HEK293 (cell line): ENCODE data around the gene FSTL3.
A peak's percentile ranks its signal among the peaks of the same experiment; 100 is the strongest.

ENCODE experiments used
- CTCF ChIA-PET: fragments of 350-600 bp; formaldehyde crosslinking; extraction: SDS; loops from one replicate; lab custom pipeline; 2021; ENCODE audit warnings: antibody characterized with exemption; lab: Yijun Ruan, JAX
- POLR2A ChIA-PET: fragments of 300-600 bp; formaldehyde crosslinking; extraction: SDS; loops from one replicate; lab custom pipeline; 2020; ENCODE audit warnings: antibody characterized with exemption, inconsistent platforms; lab: Yijun Ruan, JAX
- H3K27ac ChIP-seq: fragments of 200-500 bp; sonication (Bioruptor generic); 2 replicates; pipeline ENCODE4 v1.5.1; 2014; ENCODE audit warnings: low read depth, low read length, control low read depth, inconsistent platforms; ENCODE audit errors: extremely low read depth
- H3K36me3 ChIP-seq, 2 experiments: fragments of 200-500 bp in 1 of 2; sonication (Bioruptor generic) in 1 of 2; 1 replicate in 1 of 2; 2 replicates in 1 of 2; pipeline ENCODE4 v1.5.1; 2014 to 2017; ENCODE audit warnings: inconsistent platforms in 2 of 2, low read length in 2 of 2; ENCODE audit not compliant: control insufficient read depth in 2 of 2, insufficient read depth in 1 of 2
- H3K4me1 ChIP-seq: fragments of 200-500 bp; sonication (Bioruptor generic); 2 replicates; pipeline ENCODE4 v1.5.1; 2014; ENCODE audit warnings: mild to moderate bottlenecking, low read length, inconsistent platforms; ENCODE audit not compliant: control insufficient read depth, insufficient read depth
- H3K4me3 ChIP-seq: 2 replicates; pipeline ENCODE4 v1.5.1; 2011; ENCODE audit warnings: low read depth, mild to moderate bottlenecking, control low read depth, low read length, moderate library complexity
- H3K9me3 ChIP-seq: fragments of 200-500 bp; sonication (Bioruptor generic); 2 replicates; pipeline ENCODE4 v1.5.1; 2014; ENCODE audit warnings: low read depth, low read length, inconsistent platforms; ENCODE audit not compliant: control insufficient read depth, insufficient read depth
- FEZF1 ChIP-seq: fragments of 450-650 bp; formaldehyde crosslinking; IDR thresholded peaks from 2 replicates; pipeline ENCODE4 v1.5.1; 2016; ENCODE audit warnings: missing biosample characterization, missing genetic modification characterization
- GLIS1 ChIP-seq: fragments of 450-650 bp; formaldehyde crosslinking; IDR thresholded peaks from 2 replicates; pipeline ENCODE4 v1.5.1; 2016; ENCODE audit warnings: missing biosample characterization, missing genetic modification characterization
- KLF1 ChIP-seq: fragments of 450-650 bp; formaldehyde crosslinking; IDR thresholded peaks from 2 replicates; pipeline ENCODE4 v1.5.1; 2016; ENCODE audit warnings: missing biosample characterization, missing genetic modification characterization
- SCRT2 ChIP-seq: fragments of 450-650 bp; formaldehyde crosslinking; IDR thresholded peaks from 2 replicates; pipeline ENCODE4 v1.5.1; 2016; ENCODE audit warnings: missing biosample characterization, missing genetic modification characterization
- SP7 ChIP-seq: fragments of 450-650 bp; formaldehyde crosslinking; IDR thresholded peaks from 2 replicates; pipeline ENCODE4 v1.5.1; 2016; ENCODE audit warnings: missing biosample characterization, missing genetic modification characterization
- TRIM28 ChIP-seq: IDR thresholded peaks from 2 replicates; pipeline ENCODE4 v1.6.1; 2011; ENCODE audit warnings: low read length, control low read depth, borderline replicate concordance
- ZBTB1 ChIP-seq: fragments of 450-650 bp; formaldehyde crosslinking; IDR thresholded peaks from 2 replicates; pipeline ENCODE4 v1.5.1; 2016; ENCODE audit warnings: missing biosample characterization, missing genetic modification characterization
- ZIC2 ChIP-seq: fragments of 450-650 bp; formaldehyde crosslinking; IDR thresholded peaks from 2 replicates; pipeline ENCODE4 v1.5.1; 2016; ENCODE audit warnings: missing biosample characterization, missing genetic modification characterization
- ZNF174 ChIP-seq: fragments of 450-650 bp; formaldehyde crosslinking; IDR thresholded peaks from 2 replicates; pipeline ENCODE4 v1.5.0; 2017; ENCODE audit warnings: missing biosample characterization, mild to moderate bottlenecking, missing genetic modification characterization
- ZNF561 ChIP-seq: fragments of 450-650 bp; IDR thresholded peaks from 2 replicates; pipeline ENCODE4 v1.5.1; 2018; ENCODE audit warnings: missing biosample characterization, missing genetic modification characterization, borderline replicate concordance
- ZNF654 ChIP-seq: fragments of 450-650 bp; formaldehyde crosslinking; IDR thresholded peaks from 2 replicates; pipeline ENCODE4 v1.5.1; 2016; ENCODE audit warnings: low read depth, missing biosample characterization, missing genetic modification characterization
- ZNF747 ChIP-seq: fragments of 450-650 bp; formaldehyde crosslinking; IDR thresholded peaks from 2 replicates; pipeline ENCODE4 v1.5.1; 2016; ENCODE audit warnings: missing biosample characterization, missing genetic modification characterization
- ZSCAN23 ChIP-seq: fragments of 450-650 bp; formaldehyde crosslinking; IDR thresholded peaks from 2 replicates; pipeline ENCODE4 v1.5.1; 2016; ENCODE audit warnings: missing biosample characterization, missing genetic modification characterization
- ZXDB ChIP-seq: fragments of 450-650 bp; formaldehyde crosslinking; IDR thresholded peaks from 2 replicates; pipeline ENCODE4 v1.5.1; 2016; ENCODE audit warnings: missing biosample characterization, missing genetic modification characterization
- TF ChIP-seq, protein P1 (sequence below): fragments of 450-650 bp; formaldehyde crosslinking; IDR thresholded peaks from 2 replicates; pipeline ENCODE4 v1.5.1; 2016; ENCODE audit warnings: missing biosample characterization, missing genetic modification characterization
- TF ChIP-seq, protein P2 (sequence below): fragments of 450-650 bp; formaldehyde crosslinking; IDR thresholded peaks from 2 replicates; pipeline ENCODE4 v1.5.1; 2016; ENCODE audit warnings: missing biosample characterization, missing genetic modification characterization

Gene FSTL3

DNA sequence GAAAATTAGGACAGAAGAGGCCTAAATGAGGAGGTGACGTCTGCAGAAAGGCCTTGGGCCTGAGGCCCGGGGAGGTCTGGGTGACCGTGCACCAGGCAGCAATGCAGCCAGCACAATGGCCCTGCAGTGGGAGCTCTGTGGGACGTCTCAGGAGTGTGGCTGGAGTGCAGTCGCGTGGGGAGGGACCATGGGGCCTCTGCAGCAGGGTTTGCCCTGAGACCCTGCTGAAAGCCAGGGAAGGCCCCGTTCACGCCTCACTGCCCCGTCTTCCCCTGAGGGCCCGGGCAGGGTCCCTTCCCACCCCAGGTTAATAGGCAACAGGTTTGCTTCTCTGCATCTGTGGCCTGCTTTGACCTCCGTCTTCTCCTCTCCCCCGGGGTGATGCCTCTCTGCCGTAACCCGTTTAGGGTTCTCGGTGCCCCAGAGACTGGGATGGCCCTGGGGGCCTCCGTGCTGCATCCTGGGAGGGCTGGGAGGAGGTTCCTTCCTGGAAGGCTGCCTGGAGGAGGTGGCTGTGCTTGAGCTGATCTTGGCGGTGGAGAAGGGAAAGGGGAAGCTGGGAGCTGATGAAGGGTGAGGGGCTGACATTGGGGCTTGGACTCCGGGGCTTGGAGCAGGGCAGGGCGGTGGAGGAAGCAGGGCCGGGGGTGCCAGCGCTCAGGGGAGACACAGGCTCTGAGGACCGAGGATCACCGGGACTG is 42.2 kb downstream of the FSTL3 start (continued):
- TF ChIP-seq, protein P1, sequence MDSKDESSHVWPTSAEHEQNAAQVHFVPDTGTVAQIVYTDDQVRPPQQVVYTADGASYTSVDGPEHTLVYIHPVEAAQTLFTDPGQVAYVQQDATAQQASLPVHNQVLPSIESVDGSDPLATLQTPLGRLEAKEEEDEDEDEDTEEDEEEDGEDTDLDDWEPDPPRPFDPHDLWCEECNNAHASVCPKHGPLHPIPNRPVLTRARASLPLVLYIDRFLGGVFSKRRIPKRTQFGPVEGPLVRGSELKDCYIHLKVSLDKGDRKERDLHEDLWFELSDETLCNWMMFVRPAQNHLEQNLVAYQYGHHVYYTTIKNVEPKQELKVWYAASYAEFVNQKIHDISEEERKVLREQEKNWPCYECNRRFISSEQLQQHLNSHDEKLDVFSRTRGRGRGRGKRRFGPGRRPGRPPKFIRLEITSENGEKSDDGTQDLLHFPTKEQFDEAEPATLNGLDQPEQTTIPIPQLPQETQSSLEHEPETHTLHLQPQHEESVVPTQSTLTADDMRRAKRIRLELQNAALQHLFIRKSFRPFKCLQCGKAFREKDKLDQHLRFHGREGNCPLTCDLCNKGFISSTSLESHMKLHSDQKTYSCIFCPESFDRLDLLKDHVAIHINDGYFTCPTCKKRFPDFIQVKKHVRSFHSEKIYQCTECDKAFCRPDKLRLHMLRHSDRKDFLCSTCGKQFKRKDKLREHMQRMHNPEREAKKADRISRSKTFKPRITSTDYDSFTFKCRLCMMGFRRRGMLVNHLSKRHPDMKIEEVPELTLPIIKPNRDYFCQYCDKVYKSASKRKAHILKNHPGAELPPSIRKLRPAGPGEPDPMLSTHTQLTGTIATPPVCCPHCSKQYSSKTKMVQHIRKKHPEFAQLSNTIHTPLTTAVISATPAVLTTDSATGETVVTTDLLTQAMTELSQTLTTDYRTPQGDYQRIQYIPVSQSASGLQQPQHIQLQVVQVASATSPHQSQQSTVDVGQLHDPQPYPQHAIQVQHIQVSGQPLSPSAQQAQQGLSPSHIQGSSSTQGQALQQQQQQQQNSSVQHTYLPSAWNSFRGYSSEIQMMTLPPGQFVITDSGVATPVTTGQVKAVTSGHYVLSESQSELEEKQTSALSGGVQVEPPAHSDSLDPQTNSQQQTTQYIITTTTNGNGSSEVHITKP = peak; percentile 50; the same call in 1 of the 2 replicates
- no peak for TF ChIP-seq ZNF561 (tag by site-specific recombination)
- peak; percentile 58; the same call in 1 of the 2 replicates for TF ChIP-seq SCRT2
- peak; percentile 76 for TF ChIP-seq ZIC2 (tag by site-specific recombination)
- TF ChIP-seq GLIS1 (tag by site-specific recombination) = 0 out of 2 replicates have a peak, but pooled peaks have one; percentile 13
- TF ChIP-seq ZNF747 = no peak
- TF ChIP-seq, protein P2, sequence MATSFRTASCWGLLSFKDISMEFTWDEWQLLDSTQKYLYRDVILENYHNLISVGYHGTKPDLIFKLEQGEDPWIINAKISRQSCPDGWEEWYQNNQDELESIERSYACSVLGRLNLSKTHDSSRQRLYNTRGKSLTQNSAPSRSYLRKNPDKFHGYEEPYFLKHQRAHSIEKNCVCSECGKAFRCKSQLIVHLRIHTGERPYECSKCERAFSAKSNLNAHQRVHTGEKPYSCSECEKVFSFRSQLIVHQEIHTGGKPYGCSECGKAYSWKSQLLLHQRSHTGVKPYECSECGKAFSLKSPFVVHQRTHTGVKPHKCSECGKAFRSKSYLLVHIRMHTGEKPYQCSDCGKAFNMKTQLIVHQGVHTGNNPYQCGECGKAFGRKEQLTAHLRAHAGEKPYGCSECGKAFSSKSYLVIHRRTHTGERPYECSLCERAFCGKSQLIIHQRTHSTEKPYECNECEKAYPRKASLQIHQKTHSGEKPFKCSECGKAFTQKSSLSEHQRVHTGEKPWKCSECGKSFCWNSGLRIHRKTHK = no peak
- TF ChIP-seq ZNF174 (tag by site-specific recombination) = no peak
- no peak for TF ChIP-seq ZSCAN23 (tag by site-specific recombination)
- no peak for TF ChIP-seq SP7

DNA sequence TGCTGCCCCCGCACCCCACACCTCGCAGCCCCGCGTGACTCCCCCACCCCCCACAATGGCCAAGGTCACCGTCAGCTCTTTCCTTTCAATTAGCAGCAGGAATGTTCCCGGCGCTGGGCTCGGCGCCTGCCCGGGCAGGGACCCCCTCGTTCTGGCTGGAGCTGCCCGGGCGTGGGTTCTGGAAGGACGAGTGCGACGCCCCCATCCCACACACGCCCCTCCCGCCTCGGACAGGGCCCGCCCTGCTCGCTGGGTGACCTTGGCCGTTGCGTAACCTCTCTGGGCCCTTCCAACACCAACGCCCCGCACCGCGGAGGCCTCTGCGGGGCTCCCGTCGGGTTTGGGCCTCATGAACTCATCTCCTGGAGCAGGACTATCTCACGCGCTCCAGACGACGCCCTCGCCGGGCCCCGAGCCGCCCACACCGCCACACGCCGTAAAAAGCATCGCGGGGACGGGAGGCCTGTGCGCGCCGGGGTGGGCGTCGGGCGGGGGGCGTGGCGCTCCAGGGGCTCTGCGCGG is 42.9 kb downstream of the FSTL3 start:
- TF ChIP-seq ZNF654 (tag by site-specific recombination) (no peak), ZXDB (tag by site-specific recombination) (no peak), KLF1 (peak; percentile 70), TRIM28 (no peak)
- H3K36me3 ChIP-seq = peaks cover 0 to 5% of the 10 kb centered on the region in 2 experiments; a peak in 1 of 3 replicates
- ChIA-PET CTCF (no interaction called here), POLR2A (interaction anchor here (0.7 to 1.3 kb wide), 2 partner anchors 43 to 188 kb away, joined by 3 read pairs; partner anchors contain the start of gene FSTL3)
- no peaks in the 10 kb centered on the region for H3K4me1 ChIP-seq
- no peak overlapping the region for H3K27ac ChIP-seq
- H3K9me3 ChIP-seq = no peaks in the 10 kb centered on the region
- H3K4me3 ChIP-seq = no peak overlapping the region

DNA sequence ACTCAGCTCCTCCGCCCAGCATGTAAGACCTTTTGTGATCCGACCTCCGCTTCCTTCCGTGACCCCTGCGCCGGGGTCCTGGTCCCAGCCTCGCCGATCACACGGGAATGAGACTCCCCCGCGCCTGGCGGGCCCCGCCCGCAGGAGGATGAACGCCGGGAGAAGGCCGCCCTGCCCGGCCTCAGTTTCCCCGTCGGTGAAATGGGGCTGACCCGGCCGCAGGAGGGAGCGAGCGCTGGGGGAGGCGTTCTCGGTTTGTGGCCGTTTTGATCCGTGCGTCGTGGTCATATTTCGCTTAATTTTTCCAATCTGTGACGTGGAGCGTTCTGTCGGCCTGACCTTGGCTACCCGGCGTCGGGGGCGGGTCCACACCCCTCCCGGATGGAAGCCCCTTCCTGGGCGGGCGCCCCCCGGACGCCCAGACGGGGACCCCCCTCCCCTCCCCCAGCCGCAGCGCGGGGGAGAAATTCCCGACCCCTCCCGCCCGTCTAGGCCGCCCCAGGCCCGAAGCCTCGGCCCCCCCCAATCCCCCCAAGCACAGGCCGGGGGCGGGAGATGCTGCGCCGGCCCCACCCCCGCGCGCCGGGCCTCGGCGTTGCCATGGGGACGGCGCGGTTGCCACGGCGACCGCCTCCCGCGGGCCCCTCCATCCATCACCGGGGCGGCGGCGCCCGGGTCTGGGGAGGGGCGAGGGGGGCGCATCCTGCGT is 43.6 kb downstream of the FSTL3 start:
- TF ChIP-seq ZBTB1 (tag by site-specific recombination) (no peak), FEZF1 (tag by site-specific recombination) (no peak)
- Histone ChIP-seq H3K27ac (no peak overlapping the region), H3K4me1 (no peaks in the 10 kb centered on the region), H3K4me3 (no peak overlapping the region), H3K9me3 (no peaks in the 10 kb centered on the region), H3K36me3 (peaks cover 0 to 5% of the 10 kb centered on the region in 2 experiments; a peak in 1 of 3 replicates)
- ChIA-PET CTCF (no interaction called here), POLR2A (no interaction called here)
